Activated CD4-positive, alpha-beta T cell treated with anti-CD3 and anti-CD28 coated beads, Interleukin-2, Interleukin-4, amounts not matched to agents 100 ng/mL and 50 ng/mL, durations not matched to agents 16 hours and 8 hours (primary cell): ENCODE data around the gene SPTLC3.
"Not testable (repeated sequence)": the region's sequence is repeated elsewhere in the genome, so short reads cannot be mapped to it uniquely, and the experiment has no call there.

Experiments used
- DNase-seq: peaks from one replicate; pipeline ENCODE4 v3.0.0-alpha.2; 2020; ENCODE audit warnings: low spot score

The SPTLC3 gene

DNA sequence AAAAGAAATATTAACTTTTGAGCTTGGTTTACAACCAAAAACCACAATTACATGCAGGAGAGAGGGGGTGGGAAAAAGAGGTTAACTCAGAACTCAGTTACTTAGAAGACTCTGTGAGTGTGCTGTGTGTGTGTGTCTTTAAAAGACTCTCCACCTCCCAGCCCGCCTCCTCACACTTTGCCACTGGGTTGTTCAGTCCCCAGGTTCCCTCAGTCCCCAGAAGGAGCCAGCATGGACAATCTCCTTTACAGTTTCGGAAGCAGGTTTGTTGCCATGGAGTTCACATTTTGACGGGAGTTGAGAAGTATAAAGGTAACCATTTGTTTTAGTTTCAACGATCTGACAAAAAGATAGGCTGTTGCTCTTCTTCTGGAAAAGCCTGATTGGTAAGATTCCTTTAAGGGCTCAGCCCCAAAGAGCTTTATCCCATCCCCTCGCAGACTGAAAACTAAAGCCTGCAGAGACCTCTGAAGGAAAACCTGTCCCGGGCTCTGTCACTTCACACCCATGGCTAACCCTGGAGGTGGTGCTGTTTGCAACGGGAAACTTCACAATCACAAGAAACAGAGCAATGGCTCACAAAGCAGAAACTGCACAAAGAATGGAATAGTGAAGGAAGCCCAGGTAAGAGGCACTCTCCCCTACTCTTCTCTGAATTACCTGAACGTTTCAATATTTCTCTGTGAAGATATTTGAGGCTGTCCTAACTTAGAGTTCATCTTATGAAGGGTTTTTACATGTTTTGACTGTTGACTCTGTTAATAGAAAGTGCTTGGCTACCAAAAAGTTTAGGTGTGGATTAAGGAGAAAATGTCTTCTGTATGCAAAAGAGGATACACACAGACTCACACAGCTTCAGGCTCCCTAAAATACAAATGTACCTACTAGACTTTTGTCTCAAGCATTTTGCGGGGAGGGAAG, at the start of gene SPTLC3:
Gene SPTLC3, plus strand, starts transcription at position 212 of the 921 bp plus-strand sequence. Its CDS starts 296 bp downstream, at position 508.
- no peak for DNase-seq

DNA sequence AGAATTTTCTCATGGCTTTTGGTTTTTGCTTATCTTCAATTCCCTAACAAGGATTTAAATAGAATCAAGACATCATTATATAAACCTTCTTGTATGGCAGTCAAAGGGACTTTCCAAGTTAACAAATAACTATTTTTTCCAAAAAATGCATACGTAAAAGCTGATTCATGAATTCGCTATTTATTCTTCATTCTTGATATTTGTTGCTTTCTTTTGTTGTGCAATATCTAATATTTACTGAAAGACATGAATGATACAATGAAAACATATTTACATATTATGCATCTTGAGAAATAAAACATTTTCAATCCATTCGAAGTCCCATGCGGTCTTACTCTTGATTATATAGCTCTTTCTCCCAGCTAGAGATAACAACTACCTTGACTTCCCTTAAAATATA, 47.0 kb upstream of the SPTLC3 start:
- no peak for DNase-seq

DNA sequence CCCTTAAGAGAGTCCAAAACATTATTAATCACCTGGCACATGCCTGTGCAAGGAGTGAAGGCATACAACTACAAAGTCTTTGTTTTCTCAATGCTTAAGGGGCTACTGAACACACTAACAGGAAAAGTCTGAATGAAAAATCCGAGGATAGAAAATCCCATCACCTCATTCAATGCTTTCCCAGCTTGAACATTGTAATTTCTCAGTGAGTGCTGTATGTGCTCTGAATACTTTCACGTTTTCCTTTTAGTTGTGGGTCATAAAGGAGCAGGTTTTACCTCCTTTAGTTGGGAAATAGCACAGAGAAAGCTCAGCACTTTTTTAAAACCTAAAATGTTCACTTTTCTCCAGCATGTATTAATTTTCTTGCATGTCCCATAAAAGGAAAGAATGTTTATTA, 45.9 kb upstream of the SPTLC3 start:
- DNase-seq = no peak

DNA sequence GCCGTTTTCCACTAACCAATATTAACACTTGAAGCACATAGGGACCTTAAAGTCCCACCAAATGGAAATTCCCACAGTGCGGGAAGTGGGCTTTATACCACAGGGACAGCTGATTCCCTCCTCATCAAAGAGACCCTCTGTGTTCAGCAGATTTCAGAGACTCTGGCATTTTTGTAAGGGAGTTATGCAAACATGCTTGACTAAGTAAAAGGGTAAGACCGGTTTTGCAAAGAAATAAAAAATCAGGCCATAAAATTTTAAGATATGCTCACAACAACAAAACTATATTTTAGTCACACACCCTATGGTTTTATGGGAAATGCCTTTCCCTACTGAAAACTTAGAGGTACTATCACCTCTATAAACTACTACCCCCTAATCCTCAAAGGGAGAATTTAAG, 45.4 kb upstream of the SPTLC3 start:
- no peak for DNase-seq

DNA sequence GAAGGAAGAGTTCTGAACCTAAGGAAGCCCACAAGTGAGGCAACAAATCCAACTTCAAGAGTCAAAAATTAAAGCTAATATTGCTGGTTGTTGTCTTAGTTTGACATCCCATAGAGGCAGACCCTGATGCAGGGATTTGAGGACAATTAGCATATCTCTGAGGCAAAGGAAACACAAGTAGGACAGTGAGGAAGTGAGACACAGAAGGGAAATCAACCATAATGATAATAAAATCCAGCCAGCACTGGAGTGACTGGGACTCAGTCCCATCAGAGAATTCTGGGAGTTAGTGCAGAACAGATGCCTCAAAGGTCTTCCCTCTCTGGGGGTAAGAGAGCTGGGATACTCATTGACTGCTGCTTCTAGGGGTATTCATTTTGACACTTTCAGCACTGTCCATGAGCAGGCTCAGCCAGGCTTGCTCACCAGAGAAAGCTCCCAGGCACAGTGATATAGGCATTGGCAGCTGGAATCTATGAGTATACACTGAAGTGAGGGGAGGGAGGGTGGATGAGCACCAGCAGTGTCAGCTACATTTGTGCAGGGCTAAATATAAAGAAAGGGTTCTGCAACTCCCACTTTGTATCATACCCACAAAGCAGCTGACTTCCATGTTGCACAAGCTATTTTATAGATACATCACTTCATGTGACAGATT, 43.4 kb upstream of the SPTLC3 start:
- DNase-seq = no peak

DNA sequence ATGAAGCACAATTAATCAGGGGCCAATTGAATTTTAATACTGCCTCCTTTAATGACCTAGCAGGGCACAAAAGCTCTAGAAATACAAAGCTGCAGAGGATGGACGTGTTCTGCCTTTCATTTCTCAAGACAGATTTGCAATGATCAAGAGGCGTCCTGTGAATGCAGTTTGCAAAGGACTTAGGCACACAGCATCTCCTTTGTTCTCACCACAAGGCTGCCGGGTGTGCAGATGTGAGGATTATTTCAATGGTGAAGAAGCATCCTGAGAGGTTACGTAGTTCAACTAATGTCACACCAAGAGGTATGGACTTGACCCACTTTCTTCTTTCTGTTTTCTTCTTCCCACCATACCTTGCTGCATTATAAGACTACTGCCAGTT, 42.9 kb upstream of the SPTLC3 start:
- no peak for DNase-seq

DNA sequence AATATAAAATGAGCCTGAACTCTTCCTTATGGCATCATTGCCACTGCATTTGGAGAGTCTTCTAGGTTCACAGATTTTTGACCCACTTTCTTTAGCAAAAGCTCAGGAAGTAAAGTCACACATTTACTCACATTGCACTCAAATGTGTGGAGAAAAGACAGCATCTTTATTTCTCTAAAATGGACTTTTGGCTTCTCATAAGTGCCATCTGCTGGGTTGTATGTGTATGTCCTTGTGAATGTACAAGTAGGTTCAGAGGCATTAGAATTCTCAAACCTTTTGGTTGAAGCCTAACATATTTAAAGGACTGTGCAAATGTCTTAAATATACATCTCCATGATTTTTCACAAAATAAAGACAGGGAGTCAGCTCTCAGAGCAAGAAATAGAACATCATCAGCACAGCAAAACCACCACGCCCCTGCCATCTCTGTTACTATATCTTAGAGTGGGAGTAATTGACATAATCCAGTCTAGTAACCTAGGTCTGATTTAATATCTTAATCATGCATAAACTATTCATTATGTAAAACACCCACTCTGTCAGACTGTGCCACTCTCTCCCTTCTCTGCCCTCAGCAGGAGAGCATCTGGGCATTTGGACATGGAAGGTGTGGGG, 42.2 kb upstream of the SPTLC3 start:
- no peak for DNase-seq

DNA sequence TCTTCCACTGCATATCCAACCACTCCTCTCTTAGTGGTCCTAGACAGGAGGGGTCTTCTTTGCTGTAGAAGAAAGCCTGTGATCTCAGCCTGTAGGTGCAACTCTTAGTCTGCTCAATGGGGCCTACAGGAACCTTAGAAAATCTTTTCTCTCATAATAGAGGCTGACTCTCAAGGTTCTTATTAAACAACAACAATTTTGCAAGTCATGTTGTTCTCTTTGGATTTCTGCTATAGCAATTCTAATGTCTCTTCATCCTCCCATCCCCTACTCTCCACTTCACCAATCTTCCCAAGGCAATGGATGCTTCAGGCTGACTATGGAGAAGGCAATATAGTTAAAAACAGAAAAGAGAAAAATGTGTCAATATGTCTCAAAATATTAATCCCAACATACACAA, 40.8 kb upstream of the SPTLC3 start:
- no peak for DNase-seq

DNA sequence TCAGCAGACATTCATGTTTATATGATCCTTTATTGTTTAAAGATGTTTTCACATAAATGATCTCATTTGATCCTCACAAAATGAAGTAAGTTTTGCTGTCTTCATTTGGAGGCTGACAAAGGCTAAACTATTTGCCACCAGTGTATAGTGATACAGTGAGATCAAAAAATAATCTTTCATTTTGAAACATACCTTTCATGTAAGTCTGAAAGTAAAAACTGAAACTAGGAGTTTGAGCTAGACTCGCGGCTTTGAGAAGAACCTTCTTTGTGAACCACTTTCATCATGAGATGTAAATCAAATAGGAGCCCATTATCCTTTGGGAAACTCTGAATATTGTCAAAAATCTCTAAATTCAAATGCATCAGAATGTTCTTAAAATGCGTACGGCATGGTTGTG, 40.3 kb upstream of the SPTLC3 start:
- no peak for DNase-seq

DNA sequence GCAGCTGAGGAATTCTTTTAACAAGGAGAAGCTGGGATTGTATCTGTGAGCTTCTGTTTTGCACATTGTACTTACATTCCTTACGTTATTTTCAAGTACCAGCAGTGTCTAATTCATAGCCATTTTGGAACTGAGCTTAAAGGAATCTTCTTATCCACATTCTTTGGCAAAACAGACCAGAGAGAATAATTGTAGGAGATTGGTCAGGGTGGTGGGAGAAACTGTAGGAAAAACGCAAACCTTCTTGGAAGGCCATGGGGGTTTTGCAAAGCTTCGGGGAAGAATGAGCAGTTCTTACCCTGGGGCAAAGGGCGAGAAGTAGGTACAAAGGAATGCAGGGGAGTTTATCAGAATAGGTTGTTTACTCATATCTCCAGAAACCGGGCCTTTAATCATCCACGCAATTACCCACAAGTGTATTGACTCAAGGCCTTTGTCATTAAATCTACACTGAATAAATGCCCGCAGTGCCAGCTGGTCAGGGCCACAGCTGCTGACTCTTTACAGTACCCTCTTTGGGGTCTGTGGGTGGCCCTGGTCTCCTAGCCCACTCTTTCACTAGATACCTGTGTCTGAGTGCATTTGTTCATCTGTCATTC, 39.6 kb upstream of the SPTLC3 start:
- no peak for DNase-seq

DNA sequence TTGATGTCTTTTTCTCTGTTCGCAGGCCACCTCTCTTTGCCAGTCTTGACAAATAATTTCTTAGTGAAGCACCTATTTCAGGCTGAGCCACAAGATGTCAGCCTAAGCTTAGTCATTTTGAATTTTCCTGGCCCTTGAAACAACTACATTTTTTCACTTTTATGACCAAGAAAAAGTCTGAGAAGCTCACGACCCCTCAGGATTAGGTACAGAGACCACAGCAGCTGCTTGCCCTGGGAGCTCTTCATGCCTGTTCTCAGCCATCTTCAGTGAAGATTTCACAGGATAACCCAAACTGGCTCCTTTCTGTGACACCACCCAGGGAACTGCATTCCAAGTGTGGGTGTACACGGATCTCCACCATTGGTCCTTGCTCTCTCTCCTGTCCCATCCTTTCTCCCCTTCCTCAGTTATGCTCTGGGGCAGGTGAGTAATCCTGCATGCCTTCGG, 38.4 kb upstream of the SPTLC3 start:
- DNase-seq = peak; percentile 8

DNA sequence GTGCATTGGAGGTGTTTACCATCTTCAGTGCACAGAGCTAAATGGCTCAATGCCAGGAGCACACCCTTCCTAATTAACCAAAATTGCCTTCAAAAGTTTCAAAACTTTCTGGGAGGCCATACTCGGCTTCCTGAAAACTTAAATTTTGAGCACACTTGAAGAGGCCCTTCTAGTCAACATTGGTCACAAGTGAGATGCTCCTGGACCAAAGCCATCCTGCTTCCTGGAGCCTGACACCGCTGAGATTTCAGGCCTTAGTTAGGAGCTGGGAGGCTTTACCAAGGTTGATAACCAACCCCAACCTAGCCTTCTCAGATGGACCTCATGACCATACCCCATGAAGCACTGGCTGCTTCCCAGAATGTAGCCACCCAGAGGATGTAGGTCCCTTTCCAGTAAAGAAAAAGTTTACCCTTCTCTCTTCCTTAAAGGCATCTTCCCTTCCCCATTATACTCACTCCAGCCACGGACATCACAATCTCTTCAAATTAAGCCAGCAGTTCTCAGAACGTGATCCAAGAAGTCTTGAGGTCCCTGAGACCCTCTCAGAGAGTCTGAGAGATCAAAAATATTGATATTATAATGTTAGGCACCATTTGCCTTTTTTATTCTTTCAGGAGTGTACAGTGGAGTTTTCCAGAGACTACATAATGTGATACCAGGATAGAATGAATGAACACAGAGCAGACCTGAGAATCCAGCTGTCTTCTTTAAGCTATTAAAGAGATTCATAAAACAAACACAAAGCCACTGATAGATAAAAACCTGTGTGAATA, 32.8 kb upstream of the SPTLC3 start:
- no peak for DNase-seq

DNA sequence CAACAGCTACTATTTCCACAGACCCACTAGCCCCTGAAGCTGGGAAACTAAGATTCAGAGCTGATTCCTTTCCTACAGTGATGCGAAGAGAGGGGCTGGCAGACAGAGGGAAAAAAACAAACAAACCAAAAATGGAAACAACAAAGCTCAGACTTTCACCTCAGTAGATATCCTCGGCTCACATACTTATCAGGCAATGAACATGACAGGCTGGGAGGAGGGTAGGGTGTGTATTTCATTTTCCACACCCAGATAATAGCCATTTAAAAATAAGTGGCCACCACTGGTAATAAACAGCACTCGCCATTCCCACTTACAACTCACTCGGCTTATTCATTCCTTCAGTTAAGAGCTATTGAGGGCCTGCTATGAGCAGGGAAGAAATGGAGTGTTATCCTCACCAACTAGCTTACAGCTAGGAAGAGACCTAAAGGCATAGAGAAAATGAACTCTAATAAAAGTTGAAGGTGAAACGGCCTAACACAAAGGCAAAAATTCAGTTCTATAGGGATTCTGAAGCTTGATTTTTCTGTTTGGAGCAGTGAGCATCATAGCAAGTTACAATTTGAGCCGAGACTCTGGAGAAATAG, 32.0 kb upstream of the SPTLC3 start:
- no peak for DNase-seq

DNA sequence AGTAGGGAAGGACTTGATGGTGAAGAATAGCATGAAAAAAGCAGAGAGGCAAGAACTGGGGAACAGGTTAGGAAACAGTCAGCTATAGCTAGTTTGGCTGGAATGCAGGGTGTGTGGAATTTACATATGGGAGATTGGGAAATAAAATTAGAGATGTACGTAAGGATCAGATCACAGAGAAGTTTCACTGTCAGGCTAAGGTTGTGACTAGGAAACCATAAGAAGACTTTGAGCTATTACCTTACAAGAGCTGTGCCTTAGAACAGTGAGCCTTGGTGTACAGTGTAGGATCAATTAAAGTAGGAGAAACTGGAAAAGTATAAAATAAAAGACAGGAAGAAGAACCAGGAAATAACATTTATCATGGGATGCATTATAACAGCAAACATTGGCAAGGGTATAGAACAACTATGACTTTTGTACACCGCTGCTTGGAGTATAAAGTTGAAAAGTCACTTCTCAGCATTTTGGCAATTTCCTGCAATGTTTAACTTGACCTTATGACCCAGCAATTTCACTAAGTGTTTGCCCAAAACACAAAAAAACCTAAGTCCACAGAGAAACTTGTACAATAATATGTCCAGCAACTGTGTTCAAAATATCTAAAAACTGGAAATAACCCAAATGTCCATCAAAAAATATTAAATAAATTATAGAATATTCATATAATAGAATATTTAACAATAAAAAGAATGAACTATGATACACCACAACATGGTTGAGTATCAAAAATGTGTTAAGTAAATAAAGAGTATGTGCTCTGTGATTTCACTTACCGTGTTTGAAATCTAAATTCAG, 31.2 kb upstream of the SPTLC3 start:
- no peak for DNase-seq

DNA sequence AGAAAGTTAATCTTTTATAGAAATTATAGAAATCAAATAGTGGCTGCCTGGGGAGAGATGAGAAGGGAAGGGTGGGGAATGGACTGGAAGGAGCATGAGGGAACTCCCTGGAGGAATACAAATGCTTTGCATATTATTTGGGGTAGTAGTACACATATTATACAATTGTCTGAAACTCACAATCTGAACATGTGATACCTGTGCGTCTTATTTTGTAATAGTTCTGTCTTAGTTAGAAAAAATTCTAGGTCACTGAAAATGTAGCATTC, 30.7 kb upstream of the SPTLC3 start:
- DNase-seq = no peak

DNA sequence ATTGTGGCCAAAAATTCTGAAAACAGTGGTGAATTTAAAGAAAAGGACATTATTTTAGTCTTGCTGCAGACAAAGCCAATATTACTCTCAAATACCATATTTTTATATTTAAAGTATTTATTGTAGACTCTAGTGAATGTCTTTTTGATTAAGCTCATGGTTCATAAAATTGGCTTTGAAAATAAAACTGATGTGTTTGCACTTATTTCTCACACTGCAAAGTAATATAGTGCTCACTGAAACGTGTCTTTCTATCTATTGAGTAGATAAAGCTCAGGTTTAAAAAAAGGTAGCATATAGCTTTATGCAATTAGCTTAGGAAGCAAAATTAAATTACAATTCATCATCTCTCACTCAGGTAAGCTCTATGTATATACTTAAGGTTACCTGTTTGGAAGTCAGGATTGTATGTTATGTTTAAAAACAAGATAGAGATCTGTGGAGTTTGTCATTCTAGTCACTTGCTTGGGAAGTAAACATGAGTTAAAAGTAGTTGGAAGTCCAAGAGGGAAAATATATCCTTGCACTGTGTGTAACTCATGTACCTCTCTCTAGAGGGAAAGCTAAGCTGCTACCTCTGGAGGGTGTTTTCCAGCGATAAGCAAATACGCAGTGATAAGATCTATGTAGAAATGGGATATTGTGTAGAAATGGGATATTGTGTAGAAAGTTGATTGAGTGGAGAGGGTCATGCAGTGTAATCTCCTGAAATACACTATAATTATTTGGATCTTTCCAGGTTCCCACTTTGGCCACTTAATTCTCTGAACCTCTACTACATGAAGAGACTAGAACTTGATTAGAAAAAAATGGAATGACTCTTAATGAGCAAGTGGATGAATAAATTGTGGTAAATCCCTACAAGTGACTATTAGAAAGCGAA, 29.9 kb upstream of the SPTLC3 start:
- no peak for DNase-seq

DNA sequence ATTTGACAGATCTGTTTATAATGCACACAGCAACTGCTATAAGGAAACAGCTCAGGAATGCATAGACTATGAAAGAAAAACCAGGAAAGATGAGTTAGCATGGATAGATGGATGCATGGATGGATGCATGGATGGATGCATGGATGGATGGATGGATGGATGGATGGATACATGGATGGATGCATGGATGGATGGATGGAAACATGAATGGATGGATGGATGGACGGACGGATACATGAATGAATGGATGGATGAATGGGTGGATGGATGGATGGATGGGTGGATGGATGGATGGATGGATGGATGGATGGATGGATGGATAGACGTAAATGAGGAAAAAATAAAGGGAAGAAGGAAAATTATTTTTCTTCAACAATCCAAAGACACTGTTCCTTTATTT, 29.1 kb upstream of the SPTLC3 start:
- not testable (repeated sequence) for DNase-seq

DNA sequence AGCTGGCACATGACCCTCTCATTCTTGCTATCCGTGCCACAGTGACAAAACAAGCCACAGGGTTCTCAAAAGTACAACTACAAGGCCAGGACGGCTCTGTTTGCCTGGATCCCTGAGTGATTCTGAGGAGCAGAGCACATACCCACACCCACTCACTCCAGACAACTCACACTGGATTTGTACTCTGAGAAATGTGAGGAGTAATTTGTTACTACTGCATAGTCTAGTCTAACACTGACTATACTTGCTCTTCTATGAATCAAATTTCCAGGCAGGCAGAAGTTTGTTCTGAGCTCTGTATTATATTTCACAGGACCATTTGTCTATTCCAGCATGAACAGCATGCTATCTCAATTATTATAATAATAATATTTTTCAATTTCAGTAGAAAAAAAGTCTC, 26.7 kb upstream of the SPTLC3 start:
- DNase-seq = no peak

DNA sequence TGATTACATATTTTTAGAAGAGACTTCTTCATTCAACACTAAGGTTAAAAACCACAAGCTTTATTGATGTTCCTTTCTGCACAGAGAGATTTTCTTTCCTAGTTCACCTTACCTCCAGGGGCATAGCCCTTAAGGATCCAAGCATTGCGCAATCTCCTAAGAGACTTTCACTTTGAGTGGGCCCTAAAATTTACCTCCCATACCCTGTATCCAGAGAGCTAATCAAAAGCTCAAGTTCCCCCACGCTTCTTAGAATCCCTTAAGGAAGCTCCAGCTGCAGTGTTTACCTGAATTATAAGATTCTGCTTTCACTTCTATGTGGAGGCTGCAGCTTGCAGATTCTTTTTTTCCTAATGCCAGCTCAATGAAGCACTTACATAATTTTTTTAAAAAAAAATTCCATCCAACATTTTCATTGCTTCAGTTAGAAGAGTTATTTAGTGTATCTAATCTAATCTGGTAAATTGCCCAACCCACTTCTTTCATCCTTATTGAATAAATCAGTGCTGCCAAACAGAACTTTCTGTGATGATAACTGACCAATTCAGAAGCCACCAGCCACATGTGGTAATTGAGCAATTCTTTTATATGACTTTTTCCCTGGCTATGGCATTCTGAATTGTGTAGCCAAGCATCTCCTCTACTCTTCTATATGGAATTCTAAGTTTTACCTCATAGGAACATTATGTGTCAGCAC, 24.6 kb upstream of the SPTLC3 start:
- DNase-seq = no peak
